Measurements from ENCODE around the gene ITGA3.
A peak's percentile ranks its signal among the peaks of the same experiment; 100 is the strongest.

Gene ITGA3

DNA sequence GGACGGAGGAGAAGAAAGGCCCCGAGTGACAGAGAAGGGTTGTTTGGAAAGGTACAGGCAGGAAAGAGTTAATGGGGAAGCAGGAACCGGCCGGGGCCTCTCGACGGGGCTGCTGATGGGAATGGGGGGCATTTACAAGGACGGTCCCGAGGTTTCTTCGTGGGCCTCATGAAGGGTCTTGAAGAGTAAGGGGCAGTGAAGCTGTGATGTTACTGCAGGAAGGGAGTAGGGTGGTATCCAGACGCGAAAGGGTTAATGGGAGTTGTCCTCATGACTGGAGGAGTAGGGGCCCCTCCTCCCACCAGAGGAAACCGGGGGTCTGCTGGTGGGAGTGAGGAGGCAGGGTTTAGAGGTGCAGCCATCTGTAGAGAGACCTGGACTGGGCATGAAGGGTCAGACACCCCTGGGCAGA, 39.7 kb downstream of the ITGA3 start:
- DNase-seq = peak; percentile 8

DNA sequence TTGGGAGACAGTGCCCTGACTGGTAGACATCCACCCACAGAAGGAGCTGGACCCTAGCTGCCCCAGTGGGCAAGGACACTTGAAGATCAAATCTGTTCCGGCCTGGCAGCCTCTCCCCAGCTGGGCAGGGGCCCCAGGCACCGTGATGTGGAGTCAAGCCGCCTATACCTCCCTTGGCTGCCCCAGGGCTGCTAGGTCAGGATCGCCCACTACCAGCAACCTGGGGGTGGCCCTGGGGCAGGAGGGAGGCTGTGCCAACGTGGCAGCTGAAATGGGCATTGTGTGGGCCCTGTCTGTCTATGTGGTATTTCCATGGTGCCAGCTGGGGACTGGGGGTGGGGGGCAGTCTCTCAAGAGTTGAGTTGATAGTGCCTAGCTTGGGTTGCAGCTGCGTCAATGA, 40.2 kb downstream of the ITGA3 start:
- DNase-seq = no peak

DNA sequence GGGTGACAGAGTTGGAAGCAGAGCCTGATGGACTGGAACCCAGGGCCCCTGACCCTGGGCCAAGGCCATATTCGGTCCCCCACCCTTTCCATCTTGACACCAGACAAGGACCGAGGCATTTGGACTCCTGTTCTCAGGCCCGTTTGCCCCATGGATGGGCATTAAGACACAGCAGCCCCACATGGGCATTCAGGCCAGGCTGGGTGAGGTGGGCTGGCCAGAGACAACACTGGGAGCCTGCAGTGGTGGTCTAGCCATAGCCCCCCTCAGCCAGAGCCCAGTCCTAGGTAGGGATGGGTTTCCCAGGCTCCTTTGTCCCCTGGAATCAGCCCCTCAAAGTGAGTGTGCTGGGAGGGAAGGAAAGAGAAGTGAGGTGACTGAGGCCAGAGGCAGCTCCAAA, 40.8 kb downstream of the ITGA3 start:
- no peak for DNase-seq

DNA sequence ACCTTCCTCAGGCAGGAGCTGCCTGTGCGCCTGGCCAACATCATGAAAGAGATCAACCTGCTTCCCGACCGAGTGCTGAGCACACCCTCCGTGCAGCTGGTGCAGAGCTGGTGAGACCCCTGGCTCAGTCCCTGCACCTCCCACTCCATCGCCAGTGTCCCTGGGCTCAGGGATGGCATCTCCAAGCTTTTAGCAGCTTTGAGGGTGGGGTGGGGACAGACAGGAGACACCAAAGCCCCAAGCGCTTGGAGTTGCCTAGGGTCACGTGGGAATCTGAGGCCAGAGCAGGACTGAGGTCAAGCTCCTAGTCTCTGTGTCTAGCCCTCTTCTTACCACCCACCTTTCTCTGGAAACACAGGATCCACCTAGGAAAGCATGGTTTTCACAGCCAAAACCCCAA, 41.5 kb downstream of the ITGA3 start:
- no peak for DNase-seq

DNA sequence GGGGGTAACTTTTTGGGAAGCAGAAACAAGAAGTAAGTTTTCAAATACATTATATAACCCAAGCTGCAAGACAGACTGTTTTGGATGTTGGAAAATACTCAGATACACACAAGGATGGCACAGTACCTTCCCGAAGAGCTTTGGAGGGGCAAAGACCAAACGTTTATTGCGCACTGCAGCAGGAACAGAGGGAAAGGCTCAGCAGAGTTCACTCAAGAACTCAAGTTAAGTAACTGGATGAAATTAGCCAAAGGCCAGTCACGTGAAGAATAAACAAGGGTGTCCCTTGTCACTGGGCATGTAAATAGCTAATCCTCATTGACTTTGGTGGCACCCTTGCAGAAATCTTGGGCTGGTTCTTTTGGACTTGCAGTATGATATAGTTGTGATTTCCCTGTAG, 42.0 kb downstream of the ITGA3 start:
- no peak for DNase-seq

DNA sequence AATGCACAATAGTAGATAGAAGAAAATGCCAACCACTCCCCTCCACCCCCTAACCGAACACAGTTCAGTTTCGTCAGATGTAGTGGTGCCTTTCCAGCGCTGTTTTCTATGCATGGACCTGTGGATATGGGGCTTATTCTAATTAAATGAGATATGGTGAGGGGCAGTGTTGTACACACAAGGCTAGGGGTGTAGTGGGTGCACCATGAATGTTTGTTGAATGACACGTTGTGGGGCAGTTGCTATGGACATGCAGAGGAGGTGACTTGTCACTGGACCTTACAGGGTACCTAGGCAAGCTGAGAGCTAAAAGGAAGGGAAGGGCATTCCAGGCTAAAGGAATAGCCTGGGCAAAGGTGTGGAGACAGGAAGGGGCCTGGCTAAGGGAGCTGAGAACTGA, 42.7 kb downstream of the ITGA3 start:
- no peak for DNase-seq

DNA sequence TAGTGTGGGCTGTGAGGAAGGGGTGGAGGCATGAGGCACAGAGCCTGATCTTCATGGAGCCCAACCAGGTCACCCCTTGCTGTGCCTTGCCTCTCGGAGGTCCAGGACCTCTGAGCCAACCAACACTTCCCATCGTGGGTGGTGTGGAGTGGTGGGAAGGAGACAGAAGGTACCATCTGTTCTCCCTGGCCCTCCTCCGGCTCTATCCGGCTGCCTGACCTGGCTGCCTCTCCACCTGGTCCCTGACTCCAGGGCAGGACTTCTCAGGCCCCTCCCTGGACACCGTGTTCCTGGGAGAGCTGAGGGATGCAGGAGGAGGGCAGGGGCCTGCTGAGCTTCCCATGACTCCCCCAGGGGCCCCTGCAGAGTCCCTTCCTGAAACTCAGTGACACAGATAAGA, 43.1 kb downstream of the ITGA3 start:
- DNase-seq = no peak

DNA sequence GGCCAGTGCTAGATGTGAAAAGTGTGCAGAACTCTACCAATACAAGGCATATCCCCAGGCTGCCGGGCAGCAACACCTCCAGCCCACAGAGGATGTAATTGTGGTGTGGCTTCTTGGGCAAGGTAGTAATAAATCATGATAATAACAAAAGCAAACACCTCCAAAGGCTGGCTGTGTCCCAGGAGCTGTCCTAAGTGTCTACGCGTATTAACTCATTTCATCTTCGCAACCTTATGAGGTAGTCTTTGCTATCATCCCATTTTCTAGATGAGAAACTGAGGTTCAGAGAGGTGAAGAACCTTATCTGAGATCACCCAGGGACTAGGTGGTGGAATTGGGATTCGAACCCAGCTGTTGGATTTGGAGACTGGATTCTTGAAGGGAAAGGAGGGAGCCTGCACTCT, 44.6 kb downstream of the ITGA3 start:
- DNase-seq = peak; percentile 8

DNA sequence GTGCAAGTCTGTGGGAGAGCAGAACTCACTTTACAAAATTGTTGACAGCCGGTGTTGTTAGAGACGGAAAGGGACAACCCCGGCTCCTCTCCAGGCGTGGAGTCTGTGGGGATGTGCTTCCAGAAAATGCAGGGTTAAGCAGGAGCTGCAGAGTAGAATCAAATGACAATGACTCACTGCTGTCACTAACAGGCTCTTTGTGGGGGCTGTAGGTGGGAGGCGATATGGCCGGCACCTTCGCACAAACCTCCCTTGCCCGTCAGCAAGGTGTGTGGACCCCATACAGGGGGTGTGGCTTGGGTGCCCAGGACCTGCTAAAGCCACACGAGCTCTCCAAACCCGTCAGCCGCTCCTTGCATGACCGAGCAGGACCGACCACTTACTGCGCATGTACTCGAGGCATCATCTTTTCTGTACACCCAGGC, 45.0 kb downstream of the ITGA3 start:
- DNase-seq = peak; percentile 17

DNA sequence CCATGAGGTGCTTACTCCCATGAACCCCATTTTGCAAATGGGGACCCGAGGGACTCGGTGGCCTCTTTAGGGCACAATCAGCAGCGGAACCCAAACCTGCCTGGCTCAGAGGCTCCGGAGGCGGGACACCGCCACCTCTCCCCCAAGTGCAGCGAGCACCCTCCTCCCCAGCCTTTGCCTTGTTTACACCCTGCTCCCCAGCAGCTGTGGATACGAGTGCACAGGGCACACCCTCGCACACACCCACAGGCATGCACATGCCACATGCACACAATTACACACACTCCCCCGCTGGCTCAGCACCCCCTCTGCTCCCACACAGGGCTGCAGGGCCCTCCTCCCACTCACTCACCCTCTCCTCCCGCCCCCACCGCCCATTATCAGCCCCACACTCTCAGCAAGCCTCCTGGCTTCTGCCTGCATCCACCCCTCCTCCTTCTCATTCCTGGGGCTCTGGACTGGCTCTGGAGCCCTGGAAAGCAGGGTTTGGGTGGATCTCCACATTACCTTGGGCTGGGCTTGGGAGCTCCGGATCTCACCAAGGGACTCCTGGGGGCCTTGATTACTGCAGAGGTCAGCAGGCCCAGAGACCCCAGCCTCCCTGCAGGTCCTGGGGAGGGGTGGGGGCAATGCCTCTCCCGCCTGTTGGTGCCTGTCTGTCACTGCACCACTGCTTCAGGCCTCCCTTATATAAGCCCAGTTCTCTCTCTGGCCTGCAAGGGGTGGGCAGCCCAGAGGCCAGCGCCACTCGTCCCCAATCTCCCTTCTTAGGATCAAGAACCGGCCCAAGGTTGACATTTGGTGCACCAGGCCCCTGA, 45.6 kb downstream of the ITGA3 start:
- DNase-seq = peak; percentile 49

DNA sequence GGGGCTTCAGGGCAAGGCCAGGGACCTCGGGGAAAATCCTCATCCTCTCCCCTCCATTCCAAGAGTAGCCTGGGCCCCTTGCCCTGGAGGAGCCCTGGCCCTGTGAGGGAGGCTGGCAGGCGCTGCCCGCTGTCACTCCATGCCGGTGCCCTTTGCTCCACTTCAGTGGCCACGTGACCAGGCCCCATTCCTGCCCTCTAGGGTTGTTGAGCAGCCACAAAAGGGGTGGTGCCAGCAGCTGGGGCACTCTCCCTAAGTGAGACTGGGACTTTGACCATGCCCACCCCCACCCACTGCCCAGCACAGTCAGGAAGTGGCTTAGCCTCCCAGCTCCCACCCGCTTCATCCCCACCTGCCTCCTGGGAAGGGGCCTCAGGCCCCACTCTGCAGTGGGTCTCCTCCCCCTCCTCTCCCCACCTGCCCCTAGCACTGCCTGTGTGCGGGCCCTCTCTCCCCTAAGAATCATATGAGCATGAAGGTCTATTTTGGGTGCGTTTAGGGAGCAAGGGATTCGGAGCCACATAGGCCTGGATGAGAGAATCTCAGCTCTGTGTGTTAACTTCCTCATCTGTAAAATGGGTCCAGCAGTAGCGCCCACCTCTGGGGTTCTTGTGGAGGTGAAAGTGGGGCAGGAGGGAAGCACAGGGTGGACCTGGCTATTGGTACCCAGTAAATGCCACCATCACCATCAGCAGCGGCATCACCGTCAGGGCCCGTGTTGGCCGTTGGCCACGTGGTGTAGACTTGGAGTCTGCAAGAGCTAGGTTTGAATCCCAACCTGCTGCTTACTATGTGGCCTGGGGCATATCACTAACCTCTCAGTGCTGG, 46.5 kb downstream of the ITGA3 start:
- DNase-seq = no peak

DNA sequence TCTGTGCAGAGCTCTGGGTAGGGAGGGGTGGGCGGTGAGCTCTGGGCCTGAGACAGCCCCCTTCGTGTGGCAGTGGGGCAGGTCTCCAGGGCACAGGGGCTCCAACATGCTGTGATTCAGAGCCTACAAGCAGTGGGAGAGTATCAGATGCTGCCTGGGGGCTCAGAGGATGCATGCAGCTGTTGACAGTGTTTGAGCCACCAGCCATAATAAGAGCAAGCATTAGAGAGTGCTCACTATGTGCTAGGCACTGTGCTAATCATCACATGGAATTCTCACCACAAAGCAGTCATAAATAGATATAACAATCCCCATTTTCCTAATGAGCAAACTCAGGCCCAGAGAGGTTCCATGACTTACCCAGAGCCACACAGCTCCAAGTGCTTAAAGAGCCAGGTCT, 47.3 kb downstream of the ITGA3 start:
- DNase-seq = no peak

DNA sequence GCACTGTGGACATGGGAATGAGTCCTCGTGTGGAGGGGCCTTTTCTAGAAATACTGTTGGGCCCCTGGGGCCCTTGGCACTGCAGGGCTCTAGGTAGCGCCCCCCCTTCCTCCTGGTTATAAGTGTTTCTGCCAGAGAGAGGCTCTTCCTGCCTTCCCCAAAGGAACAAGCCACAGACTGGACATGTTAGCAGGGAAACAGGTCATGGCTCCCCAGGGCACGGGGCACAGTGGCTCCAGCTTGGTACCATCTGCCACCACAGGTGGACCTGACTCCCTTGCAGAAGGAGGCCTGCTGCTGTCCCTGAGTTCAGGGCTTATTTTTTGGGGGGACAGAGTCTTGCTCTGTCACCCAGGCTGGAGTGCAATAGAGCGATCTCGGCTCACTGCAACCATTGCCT, 48.0 kb downstream of the ITGA3 start:
- DNase-seq = no peak

DNA sequence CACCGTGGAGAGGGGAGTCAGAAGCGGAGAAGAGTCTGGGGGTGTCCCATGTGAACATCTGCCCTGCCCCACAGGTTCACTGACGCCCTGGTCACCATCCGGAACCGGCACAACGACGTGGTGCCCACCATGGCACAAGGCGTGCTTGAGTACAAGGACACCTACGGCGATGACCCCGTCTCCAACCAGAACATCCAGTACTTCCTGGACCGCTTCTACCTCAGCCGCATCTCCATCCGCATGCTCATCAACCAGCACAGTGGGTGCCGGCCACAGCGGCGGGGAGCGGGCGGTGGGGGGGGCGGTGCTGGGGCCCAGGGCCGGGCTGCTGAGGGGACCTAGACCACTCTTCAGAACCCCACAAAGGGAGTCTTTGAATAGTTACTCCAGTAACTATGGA, 49.9 kb downstream of the ITGA3 start:
- no peak for DNase-seq

DNA sequence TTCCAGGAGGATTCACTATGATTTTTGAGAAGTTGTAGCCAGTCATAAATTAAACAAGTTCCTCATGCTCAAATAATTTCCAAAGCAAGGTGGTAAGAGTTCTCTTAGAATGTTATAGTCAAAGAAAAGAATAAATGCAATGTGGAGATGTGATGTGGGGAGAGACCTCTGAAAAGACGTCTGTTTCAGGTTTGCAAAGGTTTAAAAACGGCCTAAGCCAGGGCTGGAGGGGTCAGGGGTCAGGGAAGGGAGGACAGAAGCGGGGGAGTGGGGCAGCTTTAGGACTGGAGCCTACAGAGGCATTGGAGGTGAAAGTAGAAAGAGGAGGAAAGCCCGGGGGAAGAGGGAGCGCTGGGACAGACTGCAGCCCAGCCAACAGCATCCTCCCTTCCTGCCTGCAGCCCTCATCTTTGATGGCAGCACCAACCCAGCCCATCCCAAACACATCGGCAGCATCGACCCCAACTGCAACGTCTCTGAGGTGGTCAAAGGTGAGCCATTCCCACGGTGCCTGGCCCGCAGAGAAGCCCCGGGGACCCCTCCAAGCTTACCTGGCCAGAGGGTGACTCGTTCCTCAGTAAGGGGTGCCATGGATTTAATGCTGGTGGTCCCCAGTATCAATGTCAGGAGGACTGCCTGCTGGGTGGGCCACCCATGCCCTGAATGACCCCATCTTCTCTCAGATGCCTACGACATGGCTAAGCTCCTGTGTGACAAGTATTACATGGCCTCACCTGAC, 50.7 kb downstream of the ITGA3 start:
- no peak for DNase-seq

DNA sequence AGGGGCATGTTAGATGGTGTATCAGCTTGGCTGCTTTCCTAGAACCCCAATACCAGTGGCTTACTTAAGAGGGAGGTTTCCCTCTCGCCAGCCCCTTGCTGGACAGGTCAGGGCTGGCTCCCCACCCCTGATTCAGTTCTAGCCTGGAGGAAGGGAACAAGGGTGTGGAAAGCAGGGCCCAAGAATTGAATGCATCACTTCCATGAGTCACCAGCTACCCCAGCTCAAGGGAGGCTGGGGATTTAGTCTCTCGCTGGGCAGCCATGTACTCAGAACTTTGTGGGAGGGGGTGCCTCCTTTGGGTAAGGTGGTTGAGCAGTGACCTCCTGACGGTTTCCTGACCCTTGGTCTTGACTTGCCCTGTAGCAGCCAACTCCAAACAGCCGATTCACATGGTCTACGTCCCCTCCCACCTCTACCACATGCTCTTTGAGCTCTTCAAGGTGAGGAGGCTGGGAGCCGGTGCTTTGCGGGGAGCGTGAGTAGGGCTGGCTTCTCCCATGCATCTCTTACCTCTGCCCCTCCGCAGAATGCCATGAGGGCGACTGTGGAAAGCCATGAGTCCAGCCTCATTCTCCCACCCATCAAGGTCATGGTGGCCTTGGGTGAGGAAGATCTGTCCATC, 52.0 kb downstream of the ITGA3 start:
- peak; percentile 28 for DNase-seq

DNA sequence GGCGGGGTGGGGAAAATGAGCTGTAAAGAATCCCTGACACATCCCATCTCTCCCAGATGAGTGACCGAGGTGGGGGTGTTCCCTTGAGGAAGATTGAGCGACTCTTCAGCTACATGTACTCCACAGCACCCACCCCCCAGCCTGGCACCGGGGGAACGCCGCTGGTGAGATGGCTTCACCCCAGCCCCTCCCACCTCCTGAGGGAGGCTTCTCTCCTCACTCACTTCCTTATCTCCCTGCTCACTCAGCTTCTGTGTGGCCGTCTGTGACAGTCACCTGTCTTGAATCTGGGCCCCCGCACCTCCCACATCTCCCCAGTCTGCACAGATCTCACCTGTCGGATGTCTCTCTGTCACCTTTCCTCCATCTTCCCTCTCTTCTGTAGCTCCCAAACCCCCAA, 52.6 kb downstream of the ITGA3 start:
- DNase-seq = no peak

DNA sequence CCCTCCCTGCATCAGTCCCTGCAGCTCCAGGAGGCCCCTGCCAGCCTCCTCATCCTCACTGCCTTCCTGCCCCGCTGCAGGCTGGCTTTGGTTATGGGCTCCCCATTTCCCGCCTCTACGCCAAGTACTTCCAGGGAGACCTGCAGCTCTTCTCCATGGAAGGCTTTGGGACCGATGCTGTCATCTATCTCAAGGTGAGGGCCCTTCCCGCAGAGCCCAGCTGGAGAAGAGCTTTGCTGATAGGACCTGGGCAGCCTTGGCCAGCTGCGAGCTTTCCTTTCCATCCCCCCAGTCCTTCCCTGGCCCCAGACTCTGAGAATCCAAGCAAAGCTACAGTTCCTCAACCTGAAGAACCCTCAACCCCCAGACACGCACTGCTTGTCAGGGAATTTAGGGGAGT, 53.3 kb downstream of the ITGA3 start:
- no peak for DNase-seq

DNA sequence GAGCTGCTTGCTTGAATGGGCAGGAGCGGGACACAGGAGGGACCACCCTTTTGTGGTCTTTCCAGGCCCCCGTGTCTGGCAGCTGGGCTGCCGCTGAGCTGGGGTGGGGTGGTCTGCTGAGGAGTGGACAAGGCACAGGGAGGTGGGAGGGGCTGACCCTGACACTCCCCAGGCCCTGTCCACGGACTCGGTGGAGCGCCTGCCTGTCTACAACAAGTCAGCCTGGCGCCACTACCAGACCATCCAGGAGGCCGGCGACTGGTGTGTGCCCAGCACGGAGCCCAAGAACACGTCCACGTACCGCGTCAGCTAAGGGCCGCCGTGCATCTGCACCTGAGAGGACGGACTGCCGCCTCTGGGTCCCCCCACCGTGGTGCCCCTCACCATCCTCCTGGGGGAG, 53.9 kb downstream of the ITGA3 start:
- no peak for DNase-seq

DNA sequence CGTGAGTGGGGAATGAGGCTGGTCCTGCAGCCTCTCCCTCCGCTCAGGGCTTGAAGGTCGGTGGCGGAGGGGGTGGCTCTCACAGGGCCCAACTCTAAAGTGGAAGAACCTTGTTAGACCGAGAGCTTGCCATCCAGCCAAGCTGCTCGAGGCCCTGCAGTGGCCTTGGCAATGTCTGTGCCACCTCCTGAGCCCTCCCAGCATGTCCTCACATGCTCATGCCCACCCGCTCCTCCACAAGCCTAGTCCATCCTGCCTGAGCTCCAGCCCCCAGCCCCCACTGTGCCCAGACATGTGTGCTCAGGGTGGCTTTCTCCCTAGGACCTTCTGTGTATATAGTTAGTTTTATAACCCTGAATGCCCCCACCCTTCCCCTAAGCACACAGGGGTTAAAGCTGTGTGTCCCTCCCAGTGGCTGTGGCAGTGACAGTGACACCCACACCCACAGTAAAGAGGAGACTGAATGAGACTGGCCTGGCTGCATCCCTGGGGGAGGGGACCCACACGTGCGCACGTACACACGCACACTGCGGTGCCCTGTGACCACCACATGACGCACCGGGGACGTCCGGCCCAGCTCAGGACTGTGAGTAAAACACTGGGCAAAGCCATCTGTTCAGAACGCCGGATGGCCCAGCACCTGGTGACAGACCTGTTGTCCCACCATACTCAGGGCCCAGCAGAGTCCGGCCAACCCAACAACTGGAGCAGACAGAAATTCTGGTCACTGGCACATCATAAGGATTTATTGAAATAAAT, 54.9 kb downstream of the ITGA3 start:
- no peak for DNase-seq

DNA sequence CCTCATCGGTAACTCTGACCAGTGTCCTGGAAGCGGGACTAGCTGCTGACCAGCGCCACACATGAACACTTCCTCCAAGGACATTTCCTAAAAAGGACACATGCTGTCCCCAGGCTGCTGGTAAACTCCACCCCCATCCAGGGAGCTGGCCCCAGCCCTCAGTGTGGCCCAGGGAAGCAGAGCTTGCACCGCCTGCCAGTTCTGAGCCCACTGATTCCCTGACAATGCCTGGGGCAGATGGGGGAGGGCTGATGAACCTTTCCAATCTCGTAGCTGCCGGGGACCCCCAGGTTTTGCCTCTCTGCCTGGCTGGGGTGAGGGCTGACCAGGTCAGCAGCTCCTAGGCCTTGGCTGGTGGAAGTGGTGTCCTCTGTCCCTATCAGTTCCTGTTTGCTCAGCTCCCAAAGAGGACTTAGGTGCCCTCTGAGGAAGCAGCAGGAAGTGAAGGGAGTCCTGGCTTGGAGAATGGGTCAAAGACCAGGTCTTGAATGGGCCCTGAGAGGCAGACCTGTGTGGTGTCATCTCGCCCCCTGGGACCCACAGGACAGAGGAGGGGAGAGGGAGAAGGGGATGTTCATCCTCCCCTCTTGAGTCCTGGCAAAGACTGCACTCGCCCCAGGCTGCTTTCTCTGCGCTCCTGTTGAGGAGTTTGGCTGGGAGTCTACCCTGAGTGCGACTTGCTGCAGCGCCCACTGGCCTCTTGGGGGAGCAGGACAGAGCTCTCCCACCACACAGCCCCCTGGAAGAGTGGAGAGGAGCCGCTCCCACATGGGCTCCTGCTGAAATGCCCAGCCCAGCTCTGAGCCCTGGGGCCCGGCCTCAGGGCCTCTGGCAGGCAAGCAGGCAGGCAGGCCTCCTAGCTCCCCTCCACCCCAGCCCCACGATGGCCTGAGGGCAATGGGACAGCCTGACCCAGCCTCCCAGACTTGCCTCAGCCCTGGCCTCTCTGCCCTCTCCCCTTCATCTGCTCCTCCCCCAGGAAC, 56.1 kb downstream of the ITGA3 start:
- DNase-seq = no peak
